GM18508 (cell line): ENCODE results near the gene CDIPT.
"Not testable (repeated sequence)": the region's sequence is repeated elsewhere in the genome, so short reads cannot be mapped to it uniquely, and the experiment has no call there.

ENCODE experiments used
- ATAC-seq: cut with Tn5 transposase; IDR thresholded peaks from one replicate; pipeline ENCODE4 v1.9.1; 2021; ENCODE audit warnings: moderate number of reproducible peaks; ENCODE audit not compliant: insufficient read depth, unreplicated experiment

Gene CDIPT

DNA sequence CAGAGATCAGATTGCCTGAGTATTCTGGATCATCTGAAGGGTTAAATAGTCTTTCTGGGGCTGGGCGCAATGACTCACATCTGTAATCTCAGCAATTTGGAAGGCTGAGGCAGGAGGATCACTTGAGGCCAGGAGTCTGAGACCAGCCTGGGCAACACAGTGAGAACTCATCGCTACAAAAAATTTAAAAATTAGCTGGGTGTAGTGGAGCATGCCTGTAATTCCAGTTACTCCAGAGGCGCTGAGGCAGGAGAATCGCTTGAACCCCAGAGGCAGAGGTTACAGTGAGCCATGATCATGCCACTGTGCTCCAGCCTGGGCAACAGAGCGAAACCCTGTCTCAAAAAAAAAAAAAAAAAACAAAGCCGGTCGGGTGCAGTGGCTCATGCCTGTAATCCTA lies 27.1 kb downstream of the CDIPT start:
- no peak for ATAC-seq

DNA sequence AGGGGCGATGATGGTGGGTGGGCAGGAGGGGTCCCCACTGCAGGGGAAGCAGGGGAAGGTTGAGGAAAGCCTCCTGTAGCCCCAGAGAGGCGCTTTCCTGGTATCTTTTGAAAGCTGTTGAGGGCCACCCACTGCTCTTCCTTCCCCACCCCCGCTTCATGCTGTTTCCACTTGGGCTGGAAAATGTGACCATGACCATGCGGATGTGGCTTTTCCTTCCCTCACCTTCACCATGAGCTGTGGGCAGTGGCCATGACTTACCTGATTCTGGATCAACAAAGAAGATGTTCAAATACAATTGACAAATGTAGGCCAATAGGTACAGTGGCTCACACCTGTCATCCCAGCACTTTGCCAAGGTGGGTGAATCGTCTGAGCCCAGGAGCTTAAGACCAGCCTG lies 28.9 kb downstream of the CDIPT start:
- ATAC-seq: no peak

DNA sequence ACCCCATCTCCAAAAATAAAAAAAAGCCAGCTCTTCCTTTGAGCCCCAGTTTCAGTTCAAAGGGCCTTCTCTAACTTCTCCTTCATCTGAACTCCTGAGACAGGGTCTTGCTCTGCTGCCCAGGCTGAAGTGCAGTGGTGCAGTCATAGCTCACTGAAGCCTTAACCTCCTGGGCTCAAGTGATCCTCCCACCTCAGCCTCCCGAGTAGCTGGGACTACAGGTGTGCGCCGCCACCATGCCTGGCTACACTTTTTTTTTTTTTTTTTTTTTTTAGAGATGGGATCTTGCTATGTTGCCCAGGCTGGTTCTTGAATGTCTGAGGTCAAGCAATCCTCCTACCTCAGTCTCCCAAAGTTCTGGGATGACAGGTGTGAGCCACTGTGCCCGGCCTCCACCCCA lies 29.8 kb downstream of the CDIPT start:
- not testable (repeated sequence) for ATAC-seq

DNA sequence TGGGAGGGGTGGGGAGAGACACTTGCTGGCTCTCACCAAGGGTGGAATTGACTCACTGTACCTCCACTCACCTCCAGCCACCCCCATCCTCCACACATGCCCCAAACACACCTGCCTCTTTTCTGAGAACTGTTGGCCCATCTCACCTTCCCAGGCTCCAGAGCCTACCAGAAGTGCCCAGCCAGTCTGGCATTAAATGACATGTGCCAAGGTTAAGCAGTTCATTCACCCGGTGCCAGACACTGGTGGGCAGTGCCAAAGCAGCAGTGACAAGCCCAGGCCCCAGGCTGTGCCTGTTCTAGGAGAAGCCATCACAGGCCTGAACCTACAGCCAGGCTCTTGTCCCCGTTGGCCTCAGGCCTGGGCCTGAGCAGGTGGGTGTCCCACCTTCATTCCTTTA lies 31.5 kb downstream of the CDIPT start:
- no peak for ATAC-seq

DNA sequence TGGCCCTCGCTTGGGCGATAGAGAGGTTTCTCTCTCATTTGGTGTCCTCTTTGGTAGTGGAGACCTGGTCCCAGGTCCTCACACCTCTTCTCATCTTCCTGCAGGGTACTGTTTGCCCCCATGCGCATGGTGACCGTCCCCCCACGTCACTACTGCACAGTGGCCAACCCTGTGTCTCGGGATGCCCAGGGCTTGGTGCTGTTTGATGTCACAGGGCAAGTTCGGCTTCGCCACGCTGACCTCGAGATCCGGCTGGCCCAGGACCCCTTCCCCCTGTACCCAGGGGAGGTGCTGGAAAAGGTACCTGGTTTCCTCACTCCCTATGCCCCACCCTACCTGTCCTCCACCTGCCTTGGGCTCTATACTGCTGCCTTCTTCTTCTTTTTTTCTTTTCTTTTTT lies 32.3 kb downstream of the CDIPT start:
- no peak for ATAC-seq

DNA sequence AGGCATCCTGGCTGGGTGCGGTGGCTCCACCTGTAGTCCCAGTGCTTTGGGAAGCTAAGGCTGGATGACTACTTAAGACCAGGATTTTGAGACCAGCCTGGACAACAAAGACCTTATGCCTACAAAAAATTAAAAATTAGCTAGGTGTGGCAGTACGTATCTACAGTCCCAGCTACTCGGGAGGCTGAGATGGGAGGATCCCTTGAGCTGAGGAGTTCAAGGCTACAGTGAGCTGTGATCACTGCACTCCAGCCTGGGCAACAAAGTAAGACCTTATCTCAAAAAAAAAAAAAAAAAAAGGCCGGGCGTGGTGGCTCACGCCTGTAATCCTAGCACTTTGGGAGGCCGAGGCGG lies 36.7 kb downstream of the CDIPT start:
- ATAC-seq: no peak

DNA sequence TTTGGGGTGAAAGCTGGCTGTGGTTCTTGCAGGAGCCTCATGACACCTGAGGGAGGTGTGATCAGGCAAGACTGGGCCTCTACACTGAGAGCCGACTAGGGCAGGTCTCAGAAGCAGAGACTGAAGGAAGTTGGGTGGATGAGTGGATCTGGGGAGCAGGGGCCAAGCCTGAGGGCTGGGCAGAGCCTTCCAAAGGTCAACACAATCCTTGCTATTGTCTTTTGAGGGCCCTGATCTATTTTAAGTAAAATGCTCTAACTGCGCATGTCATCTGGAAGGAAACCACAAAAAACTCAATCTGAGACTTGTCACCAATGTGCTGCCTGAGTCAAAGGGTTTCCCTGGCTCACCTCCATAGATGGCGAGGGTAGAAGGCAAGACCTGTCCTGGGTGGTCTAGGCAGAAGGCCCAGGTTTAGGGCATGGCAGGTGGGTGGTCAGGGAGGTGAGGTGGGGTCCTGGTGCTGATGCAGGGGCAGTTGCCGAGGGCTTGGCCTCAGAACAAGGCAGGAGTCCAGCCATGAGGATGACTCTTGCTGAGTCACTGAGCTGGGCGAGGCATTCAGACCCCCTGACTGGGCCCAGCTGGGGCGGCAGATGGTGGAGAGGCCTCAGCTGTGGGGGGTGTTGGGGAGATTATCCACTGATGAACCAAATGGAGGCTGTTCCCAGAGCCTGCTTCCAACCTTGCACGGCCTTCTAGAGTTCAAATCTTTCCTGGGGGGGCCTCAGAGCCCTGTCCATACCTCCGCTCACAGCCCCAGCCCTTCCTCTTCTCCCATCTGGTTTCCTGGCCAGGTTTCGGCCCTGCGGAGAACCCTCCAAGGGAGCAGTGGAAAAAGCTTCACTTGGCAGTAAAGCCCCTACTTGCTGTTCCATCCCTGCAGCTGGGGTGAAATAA lies 37.6 kb downstream of the CDIPT start:
- ATAC-seq: no peak

DNA sequence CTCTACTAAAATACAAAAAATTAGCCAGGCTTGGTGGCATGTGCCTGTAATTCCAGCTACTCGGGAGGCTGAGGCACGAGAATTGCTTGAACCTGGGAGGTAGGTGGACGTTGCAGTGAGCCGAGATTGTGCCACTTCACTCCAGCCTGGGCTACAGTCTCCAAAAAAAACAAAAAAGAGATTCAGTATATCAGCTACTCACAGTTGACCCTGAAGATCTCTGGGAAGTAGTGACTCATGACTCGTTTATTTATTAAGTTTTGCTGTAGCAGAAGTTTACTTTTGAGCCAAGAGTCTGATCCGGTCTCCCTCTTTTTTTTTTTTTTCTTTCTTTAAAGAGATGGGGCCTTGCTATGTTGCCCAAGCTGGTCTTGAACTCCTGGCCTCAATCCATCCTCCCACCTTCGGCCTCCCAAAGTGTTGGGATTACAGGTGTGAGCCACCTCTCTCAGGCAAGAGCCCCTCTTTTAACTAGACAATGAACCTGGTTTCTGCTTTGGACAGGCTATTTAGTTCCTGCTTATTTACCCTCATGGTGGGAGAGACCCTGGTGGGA lies 38.4 kb downstream of the CDIPT start:
- ATAC-seq: no peak

DNA sequence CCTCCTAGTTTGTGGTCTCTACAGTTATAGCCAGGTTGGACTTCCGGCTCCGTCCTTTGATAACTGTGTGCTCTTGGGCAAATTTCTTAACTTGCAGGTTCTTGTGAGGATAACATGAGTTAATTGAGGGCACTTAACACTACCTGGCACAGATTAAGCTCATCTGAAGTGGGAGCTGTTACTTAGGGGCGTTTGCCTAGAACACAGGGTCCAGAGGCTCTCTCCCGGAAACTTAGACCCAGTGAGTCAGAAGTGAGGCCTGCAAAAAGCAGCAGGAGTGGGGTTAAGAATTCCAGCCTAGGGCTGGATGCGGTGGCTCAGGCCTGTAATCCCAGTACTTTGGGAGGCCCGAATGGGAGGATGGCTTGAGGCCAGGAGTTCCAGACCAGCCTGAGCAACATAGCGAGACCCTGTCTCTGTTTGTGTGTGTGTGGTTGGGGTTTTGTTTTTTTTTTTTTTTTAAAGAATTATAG lies 41.3 kb downstream of the CDIPT start:
- no peak for ATAC-seq

DNA sequence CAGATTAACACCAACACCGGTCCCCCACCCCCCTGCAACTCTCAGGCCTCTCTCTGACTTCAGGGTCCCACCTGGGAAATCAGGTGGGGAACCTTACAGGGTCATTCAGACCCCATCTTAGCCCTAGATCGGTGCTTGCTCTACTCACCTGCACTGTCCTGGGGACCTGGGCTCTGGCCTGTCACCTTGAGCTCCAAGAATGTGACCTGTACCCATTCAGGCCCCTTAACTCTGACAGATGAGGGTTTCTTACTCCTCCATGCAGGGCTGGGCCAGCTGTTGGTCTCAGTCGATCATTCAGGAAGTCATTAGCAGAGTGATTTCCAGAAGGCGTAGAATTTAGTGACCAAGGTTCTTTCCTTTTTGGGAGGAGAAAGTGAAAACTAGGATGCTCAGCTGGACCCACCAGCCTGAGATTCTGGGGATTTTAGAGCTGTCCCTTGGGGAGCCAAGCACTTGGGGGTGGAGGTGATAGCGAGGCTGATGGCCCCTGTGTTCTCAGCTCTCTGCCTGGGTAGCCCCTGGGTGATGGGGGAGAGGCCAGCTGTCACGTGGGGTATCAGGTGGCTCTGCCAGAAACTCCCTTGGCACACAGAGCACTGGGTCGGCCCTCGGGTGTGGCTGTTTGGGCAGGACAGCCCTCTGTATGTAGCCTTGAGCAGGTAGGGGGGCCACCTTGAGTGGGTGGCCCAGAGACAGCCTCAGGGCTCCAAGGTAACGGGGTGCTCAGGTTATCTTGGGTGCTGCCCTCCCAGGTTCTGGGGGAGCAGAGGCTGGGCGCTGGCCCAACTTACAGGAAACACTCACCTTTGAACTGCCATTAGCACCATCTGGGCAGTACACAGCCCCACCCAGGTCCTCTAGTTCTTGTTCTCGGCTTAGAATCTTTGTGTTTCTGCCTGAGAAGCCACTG lies 42.0 kb downstream of the CDIPT start:
- no peak for ATAC-seq

DNA sequence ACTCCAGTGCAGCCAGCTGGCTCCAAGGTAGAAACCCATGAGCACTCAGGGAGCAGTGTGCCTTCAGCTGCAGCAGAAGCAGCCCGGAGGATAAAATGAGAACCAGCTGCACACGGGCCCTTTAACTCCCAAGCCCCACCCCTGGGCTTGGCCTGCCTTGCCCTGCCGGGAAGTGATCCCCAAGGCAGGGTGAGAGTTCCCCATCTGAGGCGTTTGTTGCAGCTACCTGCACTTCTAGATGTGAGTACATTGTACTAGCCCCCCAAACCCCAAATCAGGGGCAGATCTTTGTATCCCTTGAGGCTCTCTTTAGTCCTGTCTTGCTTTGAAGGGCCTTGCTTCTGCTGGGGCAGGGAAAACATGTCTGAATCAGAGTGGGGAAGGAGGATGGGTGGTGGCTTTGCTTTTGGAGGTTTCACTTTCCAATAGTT lies 42.7 kb downstream of the CDIPT start, which contains the start of gene MVP:
Gene MVP (plus strand): TSS at position 192 of the 431 bp plus-strand sequence. CDS start 10,088 bp downstream, outside the sequence.
- ATAC-seq: no peak

DNA sequence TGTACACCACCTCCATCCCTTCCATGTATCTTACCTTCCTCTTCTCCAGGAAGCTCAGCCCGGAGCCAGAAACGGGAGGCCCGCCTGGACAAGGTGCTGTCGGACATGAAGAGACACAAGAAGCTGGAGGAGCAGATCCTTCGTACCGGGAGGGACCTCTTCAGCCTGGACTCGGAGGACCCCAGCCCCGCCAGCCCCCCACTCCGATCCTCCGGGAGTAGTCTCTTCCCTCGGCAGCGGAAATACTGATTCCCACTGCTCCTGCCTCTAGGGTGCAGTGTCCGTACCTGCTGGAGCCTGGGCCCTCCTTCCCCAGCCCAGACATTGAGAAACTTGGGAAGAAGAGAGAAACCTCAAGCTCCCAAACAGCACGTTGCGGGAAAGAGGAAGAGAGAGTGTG lies 43.5 kb downstream of the CDIPT start:
- ATAC-seq: no peak

DNA sequence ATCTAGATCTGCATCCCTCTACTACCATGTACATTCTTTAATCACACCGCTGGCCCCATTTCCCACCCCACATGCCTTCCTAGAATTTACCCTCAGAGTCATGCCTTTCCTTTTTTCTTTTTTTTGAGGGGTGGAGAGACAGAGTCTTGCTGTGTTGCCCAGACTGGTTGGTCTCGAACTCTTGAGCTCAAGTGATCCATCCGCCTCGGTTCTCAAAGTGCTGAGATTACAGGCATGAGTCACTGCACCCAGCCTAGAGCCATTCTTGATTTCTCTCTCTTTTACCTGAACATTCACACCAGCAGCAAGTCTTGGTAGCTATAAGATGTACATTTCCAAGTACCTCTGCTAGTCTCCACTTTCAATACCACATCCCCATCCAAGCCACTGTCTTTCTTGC lies 44.9 kb downstream of the CDIPT start:
- no peak for ATAC-seq

DNA sequence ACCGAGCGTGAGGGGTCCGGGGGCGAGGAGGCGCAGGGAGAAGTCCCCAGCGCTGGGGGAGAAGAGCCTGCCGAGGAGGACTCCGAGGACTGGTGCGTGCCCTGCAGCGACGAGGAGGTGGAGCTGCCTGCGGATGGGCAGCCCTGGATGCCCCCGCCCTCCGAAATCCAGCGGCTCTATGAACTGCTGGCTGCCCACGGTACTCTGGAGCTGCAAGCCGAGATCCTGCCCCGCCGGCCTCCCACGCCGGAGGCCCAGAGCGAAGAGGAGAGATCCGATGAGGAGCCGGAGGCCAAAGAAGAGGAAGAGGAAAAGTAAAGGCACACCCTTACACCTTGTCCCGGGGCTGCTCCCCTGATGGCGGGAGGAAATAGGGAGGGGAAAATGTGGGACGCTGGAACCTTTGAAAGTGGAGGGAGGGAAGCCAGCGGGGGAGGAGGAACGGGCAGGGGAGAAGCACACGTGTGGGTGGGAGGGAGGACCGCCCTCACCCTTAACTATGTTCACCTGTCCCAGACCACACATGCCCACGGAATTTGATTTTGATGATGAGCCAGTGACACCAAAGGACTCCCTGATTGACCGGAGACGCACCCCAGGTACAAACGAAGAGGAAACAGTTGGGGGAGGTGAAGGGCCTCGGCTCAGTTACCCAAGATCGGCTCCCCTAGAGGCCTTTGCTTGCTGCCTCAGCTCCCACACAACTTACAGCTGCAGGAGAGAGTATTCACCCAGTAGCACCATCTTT lies 46.2 kb downstream of the CDIPT start:
- ATAC-seq: no peak

DNA sequence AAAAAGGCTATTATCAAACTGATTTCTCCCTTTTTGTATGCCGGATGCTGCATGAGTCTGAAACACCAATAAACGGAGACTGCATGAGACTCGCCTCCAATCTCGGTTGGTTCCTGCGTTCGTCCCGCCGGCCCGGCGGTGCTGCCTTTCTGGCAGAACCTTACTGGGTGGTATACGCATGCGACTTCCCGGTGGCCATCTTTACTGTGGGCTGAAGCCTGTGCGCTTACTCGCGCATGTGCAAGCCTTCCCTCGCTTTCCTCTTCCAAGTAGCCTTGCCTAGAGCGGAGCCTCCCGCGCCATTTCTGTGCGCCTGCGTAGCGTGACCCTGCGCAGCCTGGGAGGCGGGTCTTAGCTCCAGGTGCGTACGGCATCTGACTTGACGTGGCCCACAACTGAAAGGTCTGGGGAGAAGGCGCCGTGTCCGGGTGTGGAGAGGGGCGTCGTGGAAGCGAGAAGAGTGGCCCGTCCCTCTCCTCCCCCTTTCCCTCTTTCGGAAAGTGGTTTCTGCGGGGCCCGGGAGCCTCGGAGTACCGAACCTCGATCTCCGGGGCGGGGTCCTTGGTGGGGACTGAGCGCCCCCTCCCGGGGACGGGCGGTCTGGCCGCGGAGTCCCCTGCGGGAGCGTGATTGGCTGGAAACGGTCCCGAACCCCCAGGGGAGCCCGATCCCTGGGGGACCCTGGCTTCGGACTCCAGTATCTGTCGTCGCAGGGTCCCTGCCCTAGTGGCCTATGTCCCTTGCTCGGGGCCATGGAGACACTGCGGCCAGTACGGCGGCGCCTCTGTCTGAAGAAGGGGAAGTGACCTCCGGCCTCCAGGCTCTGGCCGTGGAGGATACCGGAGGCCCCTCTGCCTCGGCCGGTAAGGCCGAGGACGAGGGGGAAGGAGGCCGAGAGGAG lies 47.0 kb downstream of the CDIPT start, which contains the start of gene PAGR1:
Gene PAGR1 (plus strand): TSS at position 360 of the 901 bp plus-strand sequence. CDS start 374 bp downstream, at position 734.
- peak; percentile 40 for ATAC-seq

DNA sequence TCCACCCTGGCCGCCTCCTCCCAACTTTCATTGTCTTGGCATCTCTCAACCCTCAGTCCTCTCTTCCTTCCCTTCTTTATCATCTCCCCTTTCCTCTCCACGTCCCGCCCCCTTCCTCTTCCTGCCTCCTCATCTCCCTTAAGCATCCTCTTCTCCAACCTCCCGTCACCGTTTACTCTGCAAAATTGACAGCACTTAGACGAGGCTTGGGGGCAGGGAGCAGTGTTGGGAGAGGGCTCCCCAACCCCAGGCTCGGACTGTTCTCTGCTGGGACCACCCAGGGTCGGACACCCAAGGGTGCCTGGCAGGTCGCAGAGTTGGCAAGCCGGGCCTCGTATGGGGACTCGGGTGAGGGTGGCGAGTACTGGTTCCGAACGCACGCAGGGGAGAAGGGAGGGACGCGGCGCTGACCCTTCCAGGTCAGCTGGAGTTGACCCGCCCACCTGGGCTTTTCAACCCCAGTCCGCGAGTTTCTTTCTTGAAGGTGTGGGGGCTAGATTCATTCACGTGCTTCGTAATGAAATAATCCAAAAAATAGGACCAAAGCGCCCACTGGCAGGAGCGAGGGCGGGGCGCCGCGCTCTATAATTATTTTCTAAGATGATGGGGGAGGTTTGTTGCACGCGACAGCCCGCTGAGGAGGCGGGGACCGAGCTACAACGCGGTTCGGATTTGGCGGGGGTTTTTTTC lies 47.8 kb downstream of the CDIPT start:
- no peak for ATAC-seq

DNA sequence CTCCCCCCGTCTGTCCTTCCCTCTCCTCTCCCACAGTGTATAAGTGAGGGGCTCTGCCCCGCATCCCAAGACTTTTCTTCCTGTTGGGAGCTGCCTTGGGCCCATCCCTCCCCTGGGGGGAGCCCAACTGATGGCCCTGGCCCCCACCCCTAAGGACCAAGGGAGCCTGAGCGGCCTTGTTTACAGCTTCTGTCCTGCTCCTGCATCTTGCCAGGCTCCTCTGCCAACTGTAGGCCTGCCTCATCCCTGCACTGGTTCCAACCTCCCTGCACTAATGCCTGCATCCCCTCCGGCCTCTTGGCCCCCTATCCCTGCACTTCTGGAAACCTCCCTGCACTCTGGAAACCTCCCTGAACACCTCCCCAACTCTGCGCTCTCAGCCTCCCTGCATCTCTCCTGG lies 48.4 kb downstream of the CDIPT start:
- no peak for ATAC-seq
